ENCODE data around the gene TWF2. TPM values are rescaled to one million over a fixed set of nuclear protein-coding genes. Genes with fewer than 3 reads are reported as not detected.
A peak's percentile ranks its signal among the peaks of the same experiment; 100 is the strongest.

Gene TWF2
- total and polyA plus RNA-seq, 2 of the 13 experiments (the other 11 are each of a cell fraction or from before 2014, with no cell fraction given): 45.5 to 108 TPM

- TF ChIP-seq ZNF792 (CRISPR knock-in tag; IDR thresholded peaks at IDR 0.05) (peak; percentile 84), ZNF276 (CRISPR knock-in tag; IDR thresholded peaks at IDR 0.05; ENCODE audit: low read depth) (0 out of 2 replicates have a peak, but pooled peaks have one; percentile 78), ZNF609 (CRISPR knock-in tag; IDR thresholded peaks at IDR 0.05; ENCODE audit: borderline replicate concordance) (peak; percentile 50; the same call in 1 of the 2 replicates), ZNF781 (CRISPR knock-in tag; IDR thresholded peaks at IDR 0.05; ENCODE audit: borderline replicate concordance, not compliant biosample characterization) (peak; percentile 74), KLF15 (CRISPR knock-in tag; IDR thresholded peaks at IDR 0.05; ENCODE audit: borderline replicate concordance) (peak; percentile 72; the same call in 1 of the 2 replicates), SNAPC2 (CRISPR knock-in tag; IDR thresholded peaks at IDR 0.05) (0 out of 2 replicates have a peak, but pooled peaks have one; percentile 65), FOSL1 (CRISPR knock-in tag; IDR thresholded peaks at IDR 0.05; ENCODE audit: borderline replicate concordance) (no peak), HMGA1 (CRISPR knock-in tag; conservative IDR thresholded peaks at IDR 0.05) (no peak)
- TF ChIP-seq, protein P1, sequence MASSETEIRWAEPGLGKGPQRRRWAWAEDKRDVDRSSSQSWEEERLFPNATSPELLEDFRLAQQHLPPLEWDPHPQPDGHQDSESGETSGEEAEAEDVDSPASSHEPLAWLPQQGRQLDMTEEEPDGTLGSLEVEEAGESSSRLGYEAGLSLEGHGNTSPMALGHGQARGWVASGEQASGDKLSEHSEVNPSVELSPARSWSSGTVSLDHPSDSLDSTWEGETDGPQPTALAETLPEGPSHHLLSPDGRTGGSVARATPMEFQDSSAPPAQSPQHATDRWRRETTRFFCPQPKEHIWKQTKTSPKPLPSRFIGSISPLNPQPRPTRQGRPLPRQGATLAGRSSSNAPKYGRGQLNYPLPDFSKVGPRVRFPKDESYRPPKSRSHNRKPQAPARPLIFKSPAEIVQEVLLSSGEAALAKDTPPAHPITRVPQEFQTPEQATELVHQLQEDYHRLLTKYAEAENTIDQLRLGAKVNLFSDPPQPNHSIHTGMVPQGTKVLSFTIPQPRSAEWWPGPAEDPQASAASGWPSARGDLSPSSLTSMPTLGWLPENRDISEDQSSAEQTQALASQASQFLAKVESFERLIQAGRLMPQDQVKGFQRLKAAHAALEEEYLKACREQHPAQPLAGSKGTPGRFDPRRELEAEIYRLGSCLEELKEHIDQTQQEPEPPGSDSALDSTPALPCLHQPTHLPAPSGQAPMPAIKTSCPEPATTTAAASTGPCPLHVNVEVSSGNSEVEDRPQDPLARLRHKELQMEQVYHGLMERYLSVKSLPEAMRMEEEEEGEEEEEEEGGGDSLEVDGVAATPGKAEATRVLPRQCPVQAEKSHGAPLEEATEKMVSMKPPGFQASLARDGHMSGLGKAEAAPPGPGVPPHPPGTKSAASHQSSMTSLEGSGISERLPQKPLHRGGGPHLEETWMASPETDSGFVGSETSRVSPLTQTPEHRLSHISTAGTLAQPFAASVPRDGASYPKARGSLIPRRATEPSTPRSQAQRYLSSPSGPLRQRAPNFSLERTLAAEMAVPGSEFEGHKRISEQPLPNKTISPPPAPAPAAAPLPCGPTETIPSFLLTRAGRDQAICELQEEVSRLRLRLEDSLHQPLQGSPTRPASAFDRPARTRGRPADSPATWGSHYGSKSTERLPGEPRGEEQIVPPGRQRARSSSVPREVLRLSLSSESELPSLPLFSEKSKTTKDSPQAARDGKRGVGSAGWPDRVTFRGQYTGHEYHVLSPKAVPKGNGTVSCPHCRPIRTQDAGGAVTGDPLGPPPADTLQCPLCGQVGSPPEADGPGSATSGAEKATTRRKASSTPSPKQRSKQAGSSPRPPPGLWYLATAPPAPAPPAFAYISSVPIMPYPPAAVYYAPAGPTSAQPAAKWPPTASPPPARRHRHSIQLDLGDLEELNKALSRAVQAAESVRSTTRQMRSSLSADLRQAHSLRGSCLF (CRISPR knock-in tag; IDR thresholded peaks at IDR 0.05; ENCODE audit: borderline replicate concordance): peak; percentile 32; the same call in 1 of the 2 replicates
- TF ChIP-seq, protein P2, sequence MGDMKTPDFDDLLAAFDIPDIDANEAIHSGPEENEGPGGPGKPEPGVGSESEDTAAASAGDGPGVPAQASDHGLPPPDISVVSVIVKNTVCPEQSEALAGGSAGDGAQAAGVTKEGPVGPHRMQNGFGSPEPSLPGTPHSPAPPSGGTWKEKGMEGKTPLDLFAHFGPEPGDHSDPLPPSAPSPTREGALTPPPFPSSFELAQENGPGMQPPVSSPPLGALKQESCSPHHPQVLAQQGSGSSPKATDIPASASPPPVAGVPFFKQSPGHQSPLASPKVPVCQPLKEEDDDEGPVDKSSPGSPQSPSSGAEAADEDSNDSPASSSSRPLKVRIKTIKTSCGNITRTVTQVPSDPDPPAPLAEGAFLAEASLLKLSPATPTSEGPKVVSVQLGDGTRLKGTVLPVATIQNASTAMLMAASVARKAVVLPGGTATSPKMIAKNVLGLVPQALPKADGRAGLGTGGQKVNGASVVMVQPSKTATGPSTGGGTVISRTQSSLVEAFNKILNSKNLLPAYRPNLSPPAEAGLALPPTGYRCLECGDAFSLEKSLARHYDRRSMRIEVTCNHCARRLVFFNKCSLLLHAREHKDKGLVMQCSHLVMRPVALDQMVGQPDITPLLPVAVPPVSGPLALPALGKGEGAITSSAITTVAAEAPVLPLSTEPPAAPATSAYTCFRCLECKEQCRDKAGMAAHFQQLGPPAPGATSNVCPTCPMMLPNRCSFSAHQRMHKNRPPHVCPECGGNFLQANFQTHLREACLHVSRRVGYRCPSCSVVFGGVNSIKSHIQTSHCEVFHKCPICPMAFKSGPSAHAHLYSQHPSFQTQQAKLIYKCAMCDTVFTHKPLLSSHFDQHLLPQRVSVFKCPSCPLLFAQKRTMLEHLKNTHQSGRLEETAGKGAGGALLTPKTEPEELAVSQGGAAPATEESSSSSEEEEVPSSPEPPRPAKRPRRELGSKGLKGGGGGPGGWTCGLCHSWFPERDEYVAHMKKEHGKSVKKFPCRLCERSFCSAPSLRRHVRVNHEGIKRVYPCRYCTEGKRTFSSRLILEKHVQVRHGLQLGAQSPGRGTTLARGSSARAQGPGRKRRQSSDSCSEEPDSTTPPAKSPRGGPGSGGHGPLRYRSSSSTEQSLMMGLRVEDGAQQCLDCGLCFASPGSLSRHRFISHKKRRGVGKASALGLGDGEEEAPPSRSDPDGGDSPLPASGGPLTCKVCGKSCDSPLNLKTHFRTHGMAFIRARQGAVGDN (CRISPR knock-in tag; IDR thresholded peaks at IDR 0.05): peak; percentile 87
Observed at GRCh38 chr3:52197842-52198625, 40.9 kb downstream of the TWF2 start, which contains the start of gene ALAS1 (continued).
